Mammary epithelial cell (primary cell): Measurements from ENCODE around the gene SNX2.

ENCODE experiments used
- CTCF ChIP-seq, 2 donors: IDR thresholded peaks in 1 of 2; conservative IDR thresholded peaks in 1 of 2; 2 replicates each; pipeline ENCODE4 v1.5.1; 2011 to 2012; ENCODE audit warnings: inconsistent platforms in 2 of 2, low read length in 2 of 2, mild to moderate bottlenecking in 2 of 2, control low read depth in 1 of 2, low read depth in 1 of 2; ENCODE audit not compliant: insufficient read depth in 1 of 2; ENCODE audit errors: extremely low read depth in 1 of 2
- EZH2 ChIP-seq: IDR thresholded peaks from 2 replicates; pipeline ENCODE4 v1.6.1; 2012; ENCODE audit warnings: low read length, inconsistent platforms, borderline replicate concordance

GRCh38 chr5:122849771-122850170, 74.9 kb downstream of the SNX2 start:
- TF ChIP-seq CTCF (conservative IDR thresholded peaks at IDR 0.05 in 1 of 2, IDR thresholded peaks at IDR 0.05 in 1 of 2; ENCODE audit: extremely low read depth in 1 of 2, insufficient read depth in 1 of 2, low read depth in 1 of 2, low read length in 2 of 2) (no peak), EZH2 (no peak)
